Adrenal gland (tissue), 5 donors: ENCODE measurements around the gene STIL.

Source experiments
- CTCF ChIP-seq, 6 experiments: fragments of 450-650 bp in 4 of 6; fragments of 200-600 bp in 2 of 6; sonication (generic) in 1 of 6; IDR thresholded peaks; 1 replicate in 5 of 6; 2 replicates in 1 of 6; pipeline versions ENCODE4 v1.5.1 to v1.8.0; 2016 to 2021; ENCODE audit warnings: antibody characterized with exemption in 6 of 6, mild to moderate bottlenecking in 2 of 6, moderate library complexity in 1 of 6
- POLR2A ChIP-seq, 2 donors: fragments of 450-650 bp; IDR thresholded peaks; one replicate each; pipeline ENCODE4 v1.6.1; 2017; ENCODE audit warnings: antibody characterized with exemption in 2 of 2, mild to moderate bottlenecking in 2 of 2, moderate library complexity in 1 of 2
- donor health status: DM: no; HTN: no; CAD: no.

GRCh38 chr1:47205918-47206317 lies 108.0 kb downstream of the STIL start:
- TF ChIP-seq CTCF (IDR thresholded peaks at IDR 0.05), result no peak
- no peak for TF ChIP-seq POLR2A (IDR thresholded peaks at IDR 0.05)
